SIG-M5 treated with dmso at 0.1 percent for 504 hours (cell line): Measurements from ENCODE around the gene RGL3.
"Not testable (repeated sequence)": the region's sequence is repeated elsewhere in the genome, so short reads cannot be mapped to it uniquely, and the experiment has no call there.

Source experiments
- DNase-seq: peaks from one replicate; lab custom pipeline; 2025; ENCODE audit not compliant: unreplicated experiment; lab: John Stamatoyannopoulos, UW

Gene RGL3

DNA sequence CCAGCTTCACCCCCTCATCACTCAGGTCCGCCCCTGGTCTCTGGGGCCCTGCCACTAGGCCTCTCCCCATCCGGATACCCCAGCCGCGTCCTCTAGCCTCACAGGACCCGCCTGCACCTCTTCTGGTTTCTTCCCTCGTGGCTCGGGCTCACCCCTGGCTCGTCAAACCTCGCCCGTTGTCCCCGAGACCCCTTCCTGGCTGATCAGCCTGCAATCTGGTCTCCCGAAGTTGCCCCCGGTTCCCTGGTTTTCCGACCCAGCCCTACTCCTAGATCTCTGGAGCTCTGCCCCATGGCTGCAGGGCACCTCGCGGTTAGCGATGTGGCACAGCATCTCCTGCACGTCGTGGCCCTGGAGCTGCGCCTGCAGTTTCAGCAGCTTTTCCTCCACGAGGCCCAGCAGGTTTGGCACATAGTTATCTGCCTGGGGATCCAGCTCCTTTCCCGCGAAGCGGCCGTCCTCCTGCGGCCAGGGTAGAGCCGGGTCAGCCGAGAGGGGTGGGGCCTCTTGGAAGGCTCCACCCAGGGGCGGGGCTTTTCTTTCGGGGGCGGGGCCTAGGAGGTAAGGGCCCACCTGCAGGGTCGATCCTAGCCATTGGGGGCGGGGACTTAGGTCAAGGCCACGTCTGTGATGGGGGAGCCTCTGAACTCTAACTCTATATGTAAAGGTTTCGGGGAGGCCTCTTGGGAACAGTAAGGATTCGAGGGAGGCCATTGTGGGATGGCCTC, 2.4 kb upstream of the RGL3 start:
- no peak for DNase-seq

DNA sequence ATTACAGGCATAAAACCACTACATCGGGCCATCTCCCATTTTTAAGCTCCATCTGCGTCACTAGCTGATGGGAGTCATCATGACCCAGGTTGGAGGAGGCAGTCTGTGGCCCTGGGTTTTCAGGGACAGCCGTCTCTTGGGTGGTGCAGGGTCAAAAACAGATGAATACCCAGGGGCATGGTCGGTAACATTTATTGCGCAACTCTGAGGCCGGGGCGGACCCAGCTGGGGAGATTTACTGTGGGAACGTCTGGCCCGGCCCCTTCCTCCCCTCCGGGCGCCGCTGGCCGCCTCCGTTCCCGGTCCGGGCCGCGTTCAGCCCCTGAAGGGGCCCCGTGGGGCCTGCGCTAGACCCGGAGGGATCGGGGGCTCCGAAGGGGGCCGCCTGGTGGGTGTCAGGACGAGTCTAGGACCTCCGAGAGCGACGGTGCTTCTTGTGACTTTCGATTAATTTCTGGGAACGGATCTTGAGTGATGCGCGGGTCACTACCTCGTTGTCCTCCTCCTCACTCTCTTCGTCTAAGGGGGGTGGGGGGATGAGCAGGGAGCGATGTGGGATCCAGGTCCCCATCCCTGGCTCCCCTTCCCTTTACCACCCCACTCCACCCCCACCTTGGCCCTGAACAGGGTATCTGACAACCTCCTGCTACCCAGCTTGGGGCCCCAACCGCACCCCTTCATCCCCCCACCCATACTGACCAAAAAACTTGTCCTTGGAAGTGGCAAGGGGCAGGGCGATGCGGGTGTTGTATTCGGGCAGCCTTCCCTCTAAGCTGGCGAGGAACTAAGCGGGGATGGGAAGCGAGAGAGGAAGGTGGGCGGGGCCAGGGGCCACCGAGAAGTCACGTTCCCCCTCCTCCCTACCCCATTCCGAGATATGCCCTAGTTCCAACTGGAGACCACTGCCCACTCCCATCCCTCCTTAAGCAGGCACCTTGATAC, 1.6 kb upstream of the RGL3 start:
- no peak for DNase-seq

DNA sequence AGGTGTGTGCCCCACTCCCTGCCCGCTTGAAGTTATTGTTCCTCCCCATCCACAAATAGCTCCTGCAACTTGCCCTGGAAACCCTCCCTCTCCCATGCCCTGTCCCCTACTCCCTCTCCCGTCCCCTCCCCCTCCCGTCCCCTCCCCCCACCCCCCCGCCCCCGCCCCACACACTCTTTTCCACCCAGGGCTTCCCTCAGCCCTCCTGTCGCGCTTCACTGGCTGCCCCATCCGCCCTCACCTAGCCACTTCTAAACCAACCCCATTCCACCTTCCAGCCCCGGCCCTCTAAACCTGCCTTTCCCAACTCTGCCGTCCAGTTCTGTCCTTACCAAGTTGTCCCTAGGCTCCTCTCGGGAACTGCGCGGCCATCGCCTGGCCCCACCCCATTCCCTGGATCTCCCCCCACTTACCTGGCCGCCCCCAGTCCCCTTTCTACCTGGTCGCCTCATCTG, 993 bp downstream of the RGL3 start:
- no peak for DNase-seq

DNA sequence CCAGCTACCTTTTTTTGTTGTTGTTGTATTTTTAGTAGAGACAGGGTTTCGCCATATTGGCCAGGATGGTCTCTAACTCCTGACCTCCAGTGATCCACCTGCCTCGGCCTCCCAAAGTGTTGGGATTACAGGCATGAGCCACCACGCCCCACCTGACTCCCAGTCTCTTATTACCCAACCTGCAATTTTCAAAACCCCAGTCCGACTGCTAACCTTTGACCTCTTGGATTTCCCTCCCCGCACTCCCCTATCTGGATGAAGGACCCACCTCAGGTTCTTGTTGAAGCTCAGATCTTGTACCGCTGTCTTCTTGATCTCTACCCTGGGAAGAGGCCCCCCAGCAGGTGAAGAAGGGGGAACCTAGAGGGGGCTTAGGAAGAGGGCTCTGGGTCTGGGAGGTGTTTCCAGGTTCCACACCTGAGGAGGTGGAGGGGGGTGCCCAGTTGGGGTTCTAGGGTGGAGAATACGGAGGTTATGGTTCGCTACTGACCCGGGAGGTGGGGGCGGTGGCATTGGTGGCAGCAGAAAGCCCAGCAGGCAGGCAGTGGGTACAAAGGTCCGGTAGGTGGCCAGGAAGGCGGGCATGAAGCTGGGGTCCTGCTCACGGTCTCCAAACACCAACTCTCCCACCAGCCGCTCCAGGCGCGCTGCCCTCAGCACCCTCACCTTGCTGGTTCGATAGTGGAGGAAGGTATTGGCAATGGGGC, 2.6 kb downstream of the RGL3 start:
- DNase-seq: no peak

DNA sequence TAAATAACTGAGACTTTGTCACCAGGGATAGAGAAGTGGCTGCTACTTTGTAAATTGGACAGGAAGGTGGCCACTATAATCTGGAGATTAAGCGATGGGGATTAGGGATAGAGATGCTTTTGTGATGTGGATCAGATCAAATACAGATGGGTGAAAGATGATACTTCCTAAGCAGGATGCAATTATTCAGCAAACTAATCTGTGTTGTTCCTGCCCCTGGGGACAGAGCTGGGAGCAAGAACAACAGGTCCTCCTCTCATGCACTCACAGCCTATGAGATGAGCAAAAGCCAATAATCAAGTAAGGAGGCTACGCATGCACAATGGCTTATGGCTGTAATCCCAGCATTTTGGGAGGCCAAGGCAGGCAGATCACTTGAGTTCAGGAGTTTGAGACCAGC, 4.6 kb downstream of the RGL3 start:
- DNase-seq: no peak

DNA sequence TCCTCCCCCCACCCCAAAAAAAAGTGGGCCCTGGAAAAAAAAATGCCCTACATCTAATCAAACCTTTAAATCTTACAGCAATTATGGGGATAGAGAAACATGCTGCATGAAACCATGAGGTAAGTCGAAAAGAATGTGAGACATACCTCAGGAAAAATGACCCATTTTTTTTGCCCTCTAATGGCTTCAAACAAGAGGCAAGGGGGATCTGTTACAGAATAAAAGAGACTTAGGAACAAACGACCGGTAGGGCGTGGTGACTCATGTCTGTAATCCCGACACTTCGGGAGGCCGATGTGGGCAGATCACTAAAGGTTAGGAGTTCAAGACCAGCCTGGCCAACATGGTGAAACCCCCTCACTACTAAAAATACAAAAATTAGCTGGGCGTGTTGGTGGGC, 8.4 kb downstream of the RGL3 start:
- DNase-seq: no peak

DNA sequence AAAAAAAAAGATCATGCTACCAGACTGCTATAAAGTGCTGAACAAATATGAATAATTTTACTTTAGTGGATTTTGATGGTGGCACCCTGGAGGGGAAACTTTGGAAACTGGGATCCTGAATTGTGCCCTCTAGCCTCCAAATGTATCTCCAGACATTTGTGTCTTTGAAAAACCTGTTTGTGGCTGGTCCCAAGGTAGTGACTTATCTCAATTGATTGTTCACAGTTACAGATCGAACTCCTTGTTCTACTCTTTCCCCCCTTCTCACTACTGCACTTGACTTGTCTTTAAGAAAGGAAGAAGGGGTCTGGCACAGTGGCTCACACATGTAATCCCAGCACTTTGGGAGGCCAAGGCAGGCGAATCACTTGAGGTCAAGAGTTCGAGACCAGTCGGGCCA, 10.5 kb downstream of the RGL3 start:
- DNase-seq: no peak

DNA sequence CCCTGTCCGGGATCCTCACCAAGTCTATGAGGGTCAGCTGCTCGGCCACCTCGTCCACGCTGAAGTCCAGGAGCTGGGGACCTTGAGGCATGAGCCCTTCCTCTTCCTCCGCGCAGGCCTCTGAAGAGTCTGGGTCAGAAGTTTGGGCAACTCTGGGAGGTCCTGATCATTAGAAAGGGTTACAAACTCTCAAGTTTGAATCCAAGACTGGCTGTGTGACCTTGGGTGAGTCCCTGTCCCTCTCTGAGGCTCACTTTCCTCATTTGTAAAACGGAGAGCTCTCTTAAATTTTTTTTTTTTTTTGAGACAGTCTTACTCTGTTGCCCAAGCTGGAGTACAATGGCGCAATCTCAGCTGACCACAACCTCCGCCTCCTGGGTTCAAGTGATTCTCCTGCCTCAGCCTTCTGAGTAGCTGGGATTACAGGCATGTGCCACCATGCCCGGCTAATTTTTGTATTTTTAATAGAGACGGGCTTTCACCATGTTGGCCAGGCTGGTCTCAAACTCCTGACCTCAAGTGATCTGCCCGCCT, 12.3 kb downstream of the RGL3 start:
- not testable (repeated sequence) for DNase-seq

DNA sequence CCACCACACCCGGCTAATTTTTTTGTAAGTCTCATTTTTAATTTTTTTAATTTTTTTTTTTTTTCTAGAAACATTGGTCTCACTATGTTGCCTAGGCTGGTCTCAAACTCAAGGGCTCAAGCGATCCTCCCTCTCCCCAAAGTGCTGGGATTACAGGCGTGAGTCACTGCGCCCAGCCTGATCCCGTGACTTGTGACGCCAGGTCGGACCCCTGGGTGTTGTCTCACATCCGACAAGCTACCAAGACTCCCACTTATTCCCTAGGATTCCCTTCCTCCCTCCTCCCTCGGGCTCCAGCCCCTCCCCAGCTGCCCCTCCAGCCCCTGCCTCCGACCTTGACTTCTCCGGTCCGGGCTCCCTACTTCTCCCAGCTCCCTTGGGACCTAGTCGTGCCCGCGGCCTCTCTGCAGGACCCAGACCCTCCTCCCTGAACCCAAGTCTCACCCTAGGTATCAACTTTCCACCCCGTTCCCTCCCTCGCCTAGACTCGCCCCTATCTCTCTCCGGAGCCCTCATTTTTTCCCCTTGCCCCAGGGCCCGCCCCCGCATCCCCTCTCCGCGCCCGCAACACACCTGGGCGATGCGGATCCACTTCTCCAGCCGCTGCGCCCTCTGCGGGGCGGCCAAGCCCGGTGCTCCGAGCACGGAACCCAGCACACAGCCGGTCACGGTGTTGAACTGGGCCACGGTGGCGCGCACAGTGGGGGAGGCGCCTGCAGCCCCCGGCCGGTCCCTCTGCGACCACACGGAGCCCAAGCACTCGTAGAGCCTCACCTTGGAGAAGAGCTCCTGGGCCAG, 13.1 kb downstream of the RGL3 start:
- DNase-seq: no peak

DNA sequence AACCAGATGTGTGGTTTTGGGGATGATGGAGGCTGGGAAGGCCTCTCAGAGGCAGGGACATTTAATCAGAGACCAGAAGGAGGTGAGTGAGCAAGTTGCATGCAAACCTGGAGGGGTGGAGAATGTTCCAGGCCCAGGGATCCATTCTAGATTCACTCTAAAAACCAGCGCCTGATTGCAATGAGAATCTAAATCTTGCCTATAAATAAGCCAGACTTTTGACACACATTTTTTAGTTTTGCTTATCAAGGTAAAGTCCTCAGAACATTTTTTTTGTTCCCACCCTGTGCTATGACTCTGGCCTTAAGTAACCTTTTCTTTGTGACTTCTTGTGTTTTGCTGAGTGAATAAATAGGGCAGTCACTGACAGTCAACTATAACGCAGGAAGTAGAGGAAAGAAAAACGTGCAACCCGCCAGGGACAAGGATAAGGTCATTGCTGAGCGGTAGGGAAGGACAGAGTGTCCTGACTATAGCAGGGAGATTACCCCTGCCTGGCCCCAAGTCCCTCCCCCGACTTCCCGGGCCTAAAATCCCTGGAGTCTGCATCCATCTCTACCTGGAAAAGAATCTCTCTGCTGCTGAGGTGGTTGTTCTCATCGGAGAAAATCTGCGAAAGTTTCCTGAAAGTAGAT, 14.4 kb downstream of the RGL3 start:
- DNase-seq: no peak

DNA sequence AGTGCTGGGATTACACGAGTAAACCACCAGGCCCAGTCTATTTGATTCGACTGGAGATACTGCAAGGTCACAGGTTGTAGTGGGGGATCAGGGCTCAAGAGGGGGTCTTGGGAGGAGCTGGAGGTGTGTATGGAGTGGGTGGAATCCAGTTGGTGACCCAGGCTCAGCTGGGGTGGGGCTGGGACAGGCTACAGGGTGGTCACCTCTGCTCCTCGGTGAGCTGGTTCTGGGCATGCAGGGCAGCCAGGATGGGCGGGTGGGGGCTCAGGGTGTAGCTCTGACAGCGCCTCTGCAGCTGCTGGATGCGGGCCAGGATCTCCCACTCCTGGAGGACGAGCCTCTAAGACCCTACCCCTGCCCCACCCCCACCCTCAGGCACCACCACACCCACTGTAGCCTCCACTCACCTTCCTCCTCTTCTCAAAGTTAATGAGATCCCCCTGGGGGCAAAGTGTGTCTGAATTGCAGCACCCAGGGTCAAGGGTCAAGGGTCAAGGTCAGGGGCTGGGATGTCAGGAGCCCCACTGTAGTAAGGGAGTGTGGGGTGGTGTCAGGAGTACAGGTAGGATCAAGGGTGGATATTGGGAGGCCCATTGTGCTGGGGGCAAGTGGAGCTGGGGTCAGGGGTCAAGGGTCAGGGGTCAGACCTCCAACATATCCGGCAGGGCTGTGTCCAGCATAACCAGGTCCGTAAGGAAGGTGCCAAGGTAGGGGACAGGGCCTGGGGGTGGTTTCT, 17.1 kb downstream of the RGL3 start:
- DNase-seq: no peak

DNA sequence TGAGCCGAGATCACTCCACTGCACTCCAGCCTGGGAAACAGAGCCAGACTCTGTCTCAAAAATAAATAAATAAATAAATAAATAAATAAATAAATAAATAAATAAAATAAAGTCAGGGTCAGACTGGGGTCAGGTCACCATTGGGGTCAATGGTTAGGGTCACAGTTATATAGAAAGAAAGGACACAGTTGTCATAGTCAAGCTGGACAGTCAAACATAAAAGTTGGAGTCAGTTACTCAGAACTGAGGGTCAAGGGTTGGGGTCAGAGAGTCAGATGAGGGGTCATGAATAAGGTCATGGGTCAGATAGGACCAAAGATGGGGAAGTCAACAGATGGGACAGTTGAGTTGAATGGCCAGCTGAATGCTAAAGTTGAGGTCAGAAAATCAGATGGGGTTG, 18.3 kb downstream of the RGL3 start:
- DNase-seq: no peak

DNA sequence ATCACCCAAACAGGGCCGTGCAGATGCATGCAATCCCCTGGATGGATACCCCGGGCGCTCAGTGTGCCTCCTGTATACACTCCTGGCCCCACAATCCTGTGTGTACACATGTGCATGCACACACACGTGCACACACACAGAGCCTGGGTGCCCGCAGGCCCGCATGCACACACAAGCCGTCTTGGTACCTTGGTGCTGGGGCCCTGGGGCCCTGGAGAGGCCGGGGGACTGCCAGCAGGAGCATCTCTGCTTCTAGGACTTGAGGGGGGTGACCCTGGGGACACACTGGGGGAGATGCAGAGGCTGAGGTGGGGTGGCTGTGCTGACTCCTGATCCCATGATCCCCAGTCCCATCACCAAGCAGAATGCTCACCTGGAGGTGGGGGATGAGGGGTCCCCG, 19.4 kb downstream of the RGL3 start:
- no peak for DNase-seq

DNA sequence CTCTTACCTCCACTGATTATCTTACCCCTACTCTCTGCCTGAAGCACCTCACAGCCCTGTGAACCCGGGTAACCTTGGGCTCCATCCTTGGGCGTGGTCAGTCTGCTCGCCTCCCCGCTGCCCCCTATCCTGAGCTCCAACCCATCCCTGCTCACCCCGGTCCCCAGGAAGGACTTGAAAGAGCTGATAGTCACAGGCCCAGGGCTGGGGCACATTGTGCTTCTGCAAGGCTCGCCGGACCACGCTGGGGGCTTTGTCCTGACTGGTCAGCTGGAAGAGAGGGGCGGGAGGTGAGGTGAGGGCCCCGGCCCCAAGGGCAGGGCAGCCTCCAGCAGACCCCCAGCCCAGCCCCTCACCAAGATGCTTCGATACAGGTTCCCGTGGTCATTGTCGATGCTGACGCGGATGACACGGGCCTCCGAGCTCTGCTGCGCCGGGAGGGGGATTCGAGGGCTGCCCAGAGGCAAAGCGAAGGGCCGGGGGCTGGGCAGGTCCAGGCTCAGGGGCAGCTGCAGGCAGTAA, 22.0 kb downstream of the RGL3 start:
- DNase-seq: no peak

DNA sequence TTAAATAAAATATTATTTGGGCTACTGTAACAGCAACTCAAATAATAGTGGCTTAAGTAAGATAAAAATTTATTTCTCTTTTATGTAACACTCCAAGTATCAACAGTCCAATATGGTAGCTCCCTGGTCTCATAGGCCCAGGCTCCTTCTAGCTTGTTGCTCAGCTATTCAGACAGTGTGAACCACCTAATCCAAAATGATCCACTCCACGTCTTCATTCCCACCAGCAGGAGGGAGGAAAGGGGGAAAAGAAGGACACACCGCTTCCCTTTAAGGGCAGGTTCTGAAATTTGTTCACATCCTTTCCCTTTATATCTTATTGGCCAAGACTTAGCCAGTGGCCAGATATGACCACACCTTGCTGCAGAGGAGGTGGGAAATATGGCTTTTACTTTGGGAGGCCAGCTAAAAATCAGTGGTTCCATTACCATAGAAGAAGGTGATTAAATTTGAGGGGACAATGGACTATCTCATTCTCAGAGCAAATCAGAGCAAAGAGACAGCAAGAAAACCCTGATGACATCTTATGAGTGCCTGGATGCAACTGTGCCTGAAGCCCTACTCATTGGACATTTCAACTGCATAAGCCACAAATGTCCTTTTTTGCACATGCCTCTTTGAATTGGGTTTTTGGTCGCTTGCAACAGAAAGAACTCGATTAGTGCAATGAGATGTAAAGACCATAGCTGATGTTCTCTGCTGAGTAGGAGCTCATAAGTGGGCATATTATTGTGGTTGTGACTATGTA, 28.0 kb downstream of the RGL3 start:
- no peak for DNase-seq

DNA sequence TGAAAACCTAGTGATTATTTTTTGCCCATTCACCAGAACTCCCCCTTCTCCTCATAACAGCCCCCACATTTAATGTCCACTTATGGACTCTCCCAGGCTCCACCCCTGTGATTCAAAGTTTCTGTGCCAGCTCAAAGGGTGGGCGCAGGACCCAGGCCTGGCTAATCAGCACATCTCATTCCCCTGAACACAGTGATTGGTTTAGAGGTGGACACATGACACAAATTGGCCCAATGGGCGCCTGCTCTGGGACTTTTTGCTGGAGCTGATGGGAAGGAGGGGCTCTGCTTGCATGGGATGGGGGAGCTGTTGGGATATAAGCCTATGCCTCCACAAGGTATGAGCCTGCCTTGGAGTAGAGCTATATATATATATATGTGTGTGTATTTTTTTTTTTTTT, 28.8 kb downstream of the RGL3 start:
- DNase-seq: no peak

DNA sequence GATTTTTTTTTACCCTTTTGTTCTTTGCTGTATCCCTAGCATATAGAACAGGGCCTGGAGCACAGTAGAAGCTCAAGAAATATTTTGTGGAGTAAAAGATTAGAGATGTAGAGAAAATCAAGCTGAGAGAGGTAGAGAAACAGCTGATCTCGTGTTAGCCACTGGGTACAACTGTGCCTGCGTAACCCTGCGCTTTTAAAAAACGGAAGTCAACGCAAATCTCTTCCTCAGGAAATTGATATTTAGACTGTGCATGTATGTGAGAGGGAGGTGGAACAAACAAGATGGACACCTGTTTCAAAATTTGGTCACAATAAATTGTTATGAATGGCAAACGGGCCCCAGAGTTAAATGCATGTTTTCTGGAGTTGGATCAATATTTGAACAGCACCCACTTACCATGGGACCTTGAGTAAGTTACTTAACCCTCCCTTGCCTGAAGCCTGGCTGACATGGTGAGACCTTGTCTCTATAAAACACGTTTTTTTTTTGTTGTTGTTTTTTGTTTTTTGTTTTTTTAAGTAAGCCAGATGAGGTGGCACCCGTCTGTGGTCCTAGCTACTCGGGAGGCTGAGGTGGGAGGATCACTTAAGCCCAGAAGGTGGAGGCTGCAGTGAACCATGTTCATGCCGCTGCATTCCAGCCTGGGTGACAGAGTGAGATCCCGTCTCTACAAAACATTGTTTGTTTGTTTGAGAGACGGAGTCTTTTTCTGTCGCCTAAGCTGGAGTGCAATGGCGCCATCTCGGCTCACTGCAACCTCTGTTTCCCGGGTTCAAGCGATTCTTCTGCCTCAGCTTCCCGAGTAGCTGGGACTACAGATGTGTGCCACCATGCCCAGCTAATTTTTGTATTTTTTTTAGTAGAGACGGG, 31.7 kb downstream of the RGL3 start:
- peak; percentile 27 for DNase-seq

DNA sequence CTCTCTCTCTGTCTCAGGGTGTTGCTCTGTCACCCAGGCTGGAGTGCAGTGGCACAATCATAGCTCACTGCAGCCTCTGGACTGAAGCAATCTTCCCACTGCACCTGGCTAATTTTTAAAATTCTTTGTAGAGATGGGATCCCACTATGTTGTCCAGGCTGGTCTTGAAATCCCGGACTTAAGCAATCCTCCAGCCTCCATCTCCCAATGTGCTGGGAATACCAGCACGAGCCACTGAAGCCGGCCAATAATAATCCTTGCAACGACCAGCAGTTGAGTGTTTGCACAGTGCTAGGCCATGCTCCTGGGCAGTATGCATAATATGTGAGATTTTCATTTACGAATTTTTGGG, 34.4 kb downstream of the RGL3 start:
- no peak for DNase-seq
